ENCODE data around the gene USH2A.

The USH2A gene

DNA sequence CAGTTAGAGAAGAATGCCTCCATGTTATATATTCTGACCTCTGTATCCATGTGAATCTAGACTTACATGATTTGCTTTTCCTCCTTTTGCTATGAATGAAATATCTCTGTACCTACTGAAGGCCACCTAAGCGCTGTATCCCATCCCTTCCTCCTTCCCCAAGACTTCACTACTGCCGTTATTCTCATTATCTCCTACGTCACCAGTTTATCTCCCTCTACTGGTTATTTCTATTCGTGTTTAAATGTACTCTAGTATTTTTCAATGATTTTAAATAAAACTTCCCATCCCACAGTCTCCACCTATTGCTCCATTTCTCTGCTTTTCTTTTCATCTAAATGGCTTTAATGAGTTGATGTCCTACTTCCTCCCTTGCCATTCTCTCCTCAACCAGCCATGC is 746.1 kb downstream of the USH2A start:
- H3K27me3 ChIP-seq (ENCODE audit: low read length), result no peaks in the 10 kb centered on the region
- no peak overlapping the region for H3K9ac ChIP-seq (ENCODE audit: low read length)
- no peaks in the 10 kb centered on the region for H3K9me2 ChIP-seq (replicated peaks; ENCODE audit: insufficient read depth, low read length)

DNA sequence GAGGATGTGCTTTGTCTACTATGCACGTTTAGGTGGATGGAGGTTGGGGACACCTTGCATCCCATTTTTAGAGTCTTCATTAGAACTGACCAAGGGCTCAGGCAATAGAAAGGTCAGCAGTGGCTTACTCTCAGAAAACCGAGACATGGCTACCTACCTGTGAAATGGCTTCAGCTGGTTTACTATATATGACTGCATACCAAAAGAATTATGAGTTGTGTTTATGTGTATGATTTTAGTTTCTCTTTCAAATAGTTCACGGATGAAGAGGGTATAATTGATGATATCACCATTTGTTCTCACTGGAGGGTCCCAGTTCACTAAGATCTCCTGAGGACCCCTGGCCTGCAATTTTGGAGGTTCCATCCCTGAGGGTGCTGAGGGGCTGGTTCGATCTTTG is 749.3 kb downstream of the USH2A start:
- H3K27me3 ChIP-seq (ENCODE audit: low read length), result no peaks in the 10 kb centered on the region
- no peak overlapping the region for H3K9ac ChIP-seq (ENCODE audit: low read length)
- H3K4me3 ChIP-seq (ENCODE audit: insufficient read depth, low read length, poor library complexity, severe bottlenecking), result no peak overlapping the region
- H4K20me1 ChIP-seq (ENCODE audit: low read depth, low read length), result no peaks in the 10 kb centered on the region
- H3F3A ChIP-seq (ENCODE audit: insufficient read depth), result no peaks in the 10 kb centered on the region
- TF ChIP-seq, protein P1, sequence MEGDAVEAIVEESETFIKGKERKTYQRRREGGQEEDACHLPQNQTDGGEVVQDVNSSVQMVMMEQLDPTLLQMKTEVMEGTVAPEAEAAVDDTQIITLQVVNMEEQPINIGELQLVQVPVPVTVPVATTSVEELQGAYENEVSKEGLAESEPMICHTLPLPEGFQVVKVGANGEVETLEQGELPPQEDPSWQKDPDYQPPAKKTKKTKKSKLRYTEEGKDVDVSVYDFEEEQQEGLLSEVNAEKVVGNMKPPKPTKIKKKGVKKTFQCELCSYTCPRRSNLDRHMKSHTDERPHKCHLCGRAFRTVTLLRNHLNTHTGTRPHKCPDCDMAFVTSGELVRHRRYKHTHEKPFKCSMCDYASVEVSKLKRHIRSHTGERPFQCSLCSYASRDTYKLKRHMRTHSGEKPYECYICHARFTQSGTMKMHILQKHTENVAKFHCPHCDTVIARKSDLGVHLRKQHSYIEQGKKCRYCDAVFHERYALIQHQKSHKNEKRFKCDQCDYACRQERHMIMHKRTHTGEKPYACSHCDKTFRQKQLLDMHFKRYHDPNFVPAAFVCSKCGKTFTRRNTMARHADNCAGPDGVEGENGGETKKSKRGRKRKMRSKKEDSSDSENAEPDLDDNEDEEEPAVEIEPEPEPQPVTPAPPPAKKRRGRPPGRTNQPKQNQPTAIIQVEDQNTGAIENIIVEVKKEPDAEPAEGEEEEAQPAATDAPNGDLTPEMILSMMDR (IDR thresholded peaks at IDR 0.05; ENCODE audit: insufficient read depth, low read length, poor library complexity, severe bottlenecking), result no peak
- TF ChIP-seq EZH2phosphoT487 (conservative IDR thresholded peaks at IDR 0.05; ENCODE audit: low read length), result no peak
- H3K9me2 ChIP-seq (replicated peaks; ENCODE audit: insufficient read depth, low read length), result no peaks in the 10 kb centered on the region
- no peaks in the 10 kb centered on the region for H3K79me2 ChIP-seq (ENCODE audit: insufficient read depth, low read length)
- H3K36me3 ChIP-seq (ENCODE audit: low read length), result no peaks in the 10 kb centered on the region
- H2AFZ ChIP-seq (ENCODE audit: low read depth, low read length, severe bottlenecking), result no peak overlapping the region
- no peak overlapping the region for H3K27ac ChIP-seq (ENCODE audit: low read depth, low read length)
- H3K9me3 ChIP-seq (ENCODE audit: insufficient read depth, low read length), result no peaks in the 10 kb centered on the region
- no peak overlapping the region for H3K4me2 ChIP-seq (ENCODE audit: low read depth, low read length, poor library complexity, severe bottlenecking)

More for the DNA sequence above, 746.1 kb downstream of the USH2A start:
- H3F3A ChIP-seq (ENCODE audit: insufficient read depth), result no peaks in the 10 kb centered on the region
- H4K20me1 ChIP-seq (ENCODE audit: low read depth, low read length), result no peaks in the 10 kb centered on the region
- TF ChIP-seq, protein P1 (IDR thresholded peaks at IDR 0.05; ENCODE audit: insufficient read depth, low read length, poor library complexity, severe bottlenecking), result no peak
- TF ChIP-seq EZH2phosphoT487 (conservative IDR thresholded peaks at IDR 0.05; ENCODE audit: low read length), result no peak
- H3K9me3 ChIP-seq (ENCODE audit: insufficient read depth, low read length), result no peaks in the 10 kb centered on the region
- H3K36me3 ChIP-seq (ENCODE audit: low read length), result no peaks in the 10 kb centered on the region
- no peak overlapping the region for H3K4me2 ChIP-seq (ENCODE audit: low read depth, low read length, poor library complexity, severe bottlenecking)
- H2AFZ ChIP-seq (ENCODE audit: low read depth, low read length, severe bottlenecking), result no peak overlapping the region
- H3K27ac ChIP-seq (ENCODE audit: low read depth, low read length), result no peak overlapping the region
- no peak overlapping the region for H3K4me3 ChIP-seq (ENCODE audit: insufficient read depth, low read length, poor library complexity, severe bottlenecking)
- no peaks in the 10 kb centered on the region for H3K79me2 ChIP-seq (ENCODE audit: insufficient read depth, low read length)

DNA sequence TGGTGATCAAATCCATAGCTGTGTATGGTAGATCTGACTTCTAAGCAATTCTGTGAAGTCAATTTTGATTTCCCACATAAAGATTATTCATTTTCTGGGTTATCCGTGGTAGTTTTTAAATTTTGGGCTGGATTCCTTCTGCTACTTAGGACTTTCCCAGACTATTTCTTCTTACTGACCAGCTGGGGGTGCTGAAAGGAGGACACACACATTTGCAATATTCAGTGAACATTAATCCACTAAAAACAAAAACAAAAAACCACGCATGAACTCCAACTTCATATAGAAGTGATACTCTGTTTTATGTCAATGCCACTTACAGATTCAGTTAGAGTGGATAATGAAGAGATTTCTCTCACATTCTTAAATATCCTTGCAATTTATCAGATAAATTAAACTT is 750.8 kb downstream of the USH2A start:
- H3K27ac ChIP-seq (ENCODE audit: low read depth, low read length), result no peak overlapping the region
- no peaks in the 10 kb centered on the region for H3K27me3 ChIP-seq (ENCODE audit: low read length)
- no peaks in the 10 kb centered on the region for H3K79me2 ChIP-seq (ENCODE audit: insufficient read depth, low read length)
- no peak overlapping the region for H3K4me2 ChIP-seq (ENCODE audit: low read depth, low read length, poor library complexity, severe bottlenecking)
- TF ChIP-seq, protein P1 (IDR thresholded peaks at IDR 0.05; ENCODE audit: insufficient read depth, low read length, poor library complexity, severe bottlenecking), result no peak
- no peak for TF ChIP-seq EZH2phosphoT487 (conservative IDR thresholded peaks at IDR 0.05; ENCODE audit: low read length)
- no peak overlapping the region for H3K9ac ChIP-seq (ENCODE audit: low read length)
- no peaks in the 10 kb centered on the region for H3K36me3 ChIP-seq (ENCODE audit: low read length)
- no peak overlapping the region for H2AFZ ChIP-seq (ENCODE audit: low read depth, low read length, severe bottlenecking)
- no peaks in the 10 kb centered on the region for H4K20me1 ChIP-seq (ENCODE audit: low read depth, low read length)
- no peak overlapping the region for H3K4me3 ChIP-seq (ENCODE audit: insufficient read depth, low read length, poor library complexity, severe bottlenecking)
- no peaks in the 10 kb centered on the region for H3F3A ChIP-seq (ENCODE audit: insufficient read depth)
- no peaks in the 10 kb centered on the region for H3K9me3 ChIP-seq (ENCODE audit: insufficient read depth, low read length)
- no peaks in the 10 kb centered on the region for H3K9me2 ChIP-seq (replicated peaks; ENCODE audit: insufficient read depth, low read length)

All from SU-DHL-6 (cell line).